HG03571 (cell line): ENCODE data around the gene LCE1B.

ENCODE experiments used
- ATAC-seq: cut with Tn5 transposase; IDR thresholded peaks from one replicate; pipeline ENCODE4 v1.9.1; 2021; ENCODE audit not compliant: unreplicated experiment

LCE1B gene

GRCh38 chr1:152860129-152860528 lies 48.4 kb downstream of the LCE1B start:
- no peak for ATAC-seq

GRCh38 chr1:152861374-152861773 lies 49.6 kb downstream of the LCE1B start:
- no peak for ATAC-seq
